Right lobe of liver (tissue), 4 donors: Measurements from ENCODE around the gene CRYAB.
A peak's percentile ranks its signal among the peaks of the same experiment; 100 is the strongest.

Experiments used
- POLR2A ChIP-seq: fragments of 450-650 bp; IDR thresholded peaks from one replicate; pipeline ENCODE4 v1.6.1; 2017; ENCODE audit warnings: antibody characterized with exemption, mild to moderate bottlenecking
- TF ChIP-seq, protein P1 (sequence below), 4 donors: fragments of 200-600 bp in 3 of 4; fragments of 450-650 bp in 1 of 4; IDR thresholded peaks; one replicate each; pipeline versions ENCODE4 v1.5.1 to v1.8.0; 2016 to 2022; ENCODE audit warnings: antibody characterized with exemption in 4 of 4, mild to moderate bottlenecking in 2 of 4
- donor health status: DM: no; HTN: no; CAD: no.
- donor health status: DM: no; HTN: no; CAD: no.
- donor health status: DM: no; HTN: yes; CAD: no.

DNA sequence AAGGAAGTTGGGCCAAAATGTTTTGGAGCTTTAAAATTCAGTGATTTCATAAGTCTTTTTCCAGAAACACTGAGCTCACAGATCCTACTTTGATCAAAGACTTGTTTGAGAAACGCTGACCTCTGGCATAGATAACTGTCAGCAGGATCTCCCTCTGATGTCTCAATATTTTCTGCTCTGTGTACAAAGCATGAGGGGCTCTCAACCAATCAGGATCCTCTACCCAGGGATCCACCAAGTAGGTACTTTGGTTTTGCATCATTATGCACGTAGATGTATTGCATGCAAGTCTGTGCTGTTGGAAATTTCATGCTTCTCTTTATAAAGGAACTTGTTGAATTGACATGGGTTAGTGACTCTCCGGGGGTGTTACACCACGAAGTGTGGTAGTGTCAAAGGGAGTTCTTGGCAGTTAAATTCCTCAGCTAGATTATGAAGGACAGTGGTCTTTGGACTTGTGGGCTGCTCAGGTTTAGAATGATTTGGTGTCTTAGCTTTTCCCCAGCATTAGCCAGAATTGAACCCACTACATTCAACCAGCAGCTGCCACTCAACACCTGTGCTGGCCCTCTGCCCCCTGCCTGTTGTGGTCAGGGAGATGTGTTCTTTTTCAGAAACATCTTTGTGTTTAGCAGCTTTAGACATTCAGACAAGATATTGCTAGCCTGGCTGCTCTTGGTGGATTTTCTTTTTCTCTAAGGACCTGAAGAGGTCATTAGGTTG is 23.9 kb upstream of the CRYAB start:
- TF ChIP-seq, protein P1, sequence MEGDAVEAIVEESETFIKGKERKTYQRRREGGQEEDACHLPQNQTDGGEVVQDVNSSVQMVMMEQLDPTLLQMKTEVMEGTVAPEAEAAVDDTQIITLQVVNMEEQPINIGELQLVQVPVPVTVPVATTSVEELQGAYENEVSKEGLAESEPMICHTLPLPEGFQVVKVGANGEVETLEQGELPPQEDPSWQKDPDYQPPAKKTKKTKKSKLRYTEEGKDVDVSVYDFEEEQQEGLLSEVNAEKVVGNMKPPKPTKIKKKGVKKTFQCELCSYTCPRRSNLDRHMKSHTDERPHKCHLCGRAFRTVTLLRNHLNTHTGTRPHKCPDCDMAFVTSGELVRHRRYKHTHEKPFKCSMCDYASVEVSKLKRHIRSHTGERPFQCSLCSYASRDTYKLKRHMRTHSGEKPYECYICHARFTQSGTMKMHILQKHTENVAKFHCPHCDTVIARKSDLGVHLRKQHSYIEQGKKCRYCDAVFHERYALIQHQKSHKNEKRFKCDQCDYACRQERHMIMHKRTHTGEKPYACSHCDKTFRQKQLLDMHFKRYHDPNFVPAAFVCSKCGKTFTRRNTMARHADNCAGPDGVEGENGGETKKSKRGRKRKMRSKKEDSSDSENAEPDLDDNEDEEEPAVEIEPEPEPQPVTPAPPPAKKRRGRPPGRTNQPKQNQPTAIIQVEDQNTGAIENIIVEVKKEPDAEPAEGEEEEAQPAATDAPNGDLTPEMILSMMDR (IDR thresholded peaks at IDR 0.05), result no peak
- peak; percentile 68 for TF ChIP-seq POLR2A
